GM21786 (cell line): Measurements from ENCODE around the gene GPC5.

Experiments used
- ATAC-seq: cut with Tn5 transposase; IDR thresholded peaks from one replicate; pipeline ENCODE4 v1.9.1; 2021; ENCODE audit not compliant: unreplicated experiment

GPC5 gene

DNA sequence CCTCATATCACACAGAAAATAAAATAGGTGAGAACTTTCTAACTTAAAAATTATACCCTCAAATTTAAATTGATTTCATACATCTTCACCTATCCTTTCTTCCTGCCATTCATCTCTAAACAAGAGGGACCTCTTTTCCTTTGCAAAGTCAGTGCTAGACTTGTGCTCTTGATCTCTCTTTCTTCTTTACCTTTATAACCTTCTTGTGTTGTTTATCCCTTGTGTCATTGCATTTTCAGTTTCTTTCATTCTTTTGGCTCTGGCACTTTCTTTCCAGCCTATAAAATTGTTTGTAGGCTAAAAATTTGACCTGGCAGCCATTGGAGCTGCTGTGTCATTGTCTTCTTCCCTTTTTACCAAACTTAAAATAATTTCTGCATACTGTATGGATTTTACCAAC lies 190.1 kb downstream of the GPC5 start:
- no peak for ATAC-seq

- no peak for ATAC-seq
These were observed 193.9 kb downstream of the GPC5 start for GRCh38 chr13:91592056-91593014.

DNA sequence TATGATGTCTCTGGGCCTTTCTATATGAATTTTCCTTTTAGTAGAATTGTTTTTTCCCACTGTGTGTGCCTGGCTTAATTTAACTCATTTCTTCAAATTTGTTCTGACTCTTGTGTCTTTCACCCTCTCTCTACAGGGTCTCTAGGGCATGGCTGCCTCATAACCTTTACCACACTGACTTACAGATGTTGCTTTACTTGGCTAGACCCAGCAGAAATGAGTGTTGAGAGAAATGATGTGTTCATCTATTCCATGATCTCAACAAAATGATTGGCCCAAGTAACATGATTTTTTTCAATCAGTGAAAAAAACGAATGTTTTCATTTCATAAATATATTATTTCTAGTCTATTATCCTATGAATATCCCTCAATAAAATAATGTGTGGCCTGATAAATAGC lies 195.0 kb downstream of the GPC5 start:
- no peak for ATAC-seq

DNA sequence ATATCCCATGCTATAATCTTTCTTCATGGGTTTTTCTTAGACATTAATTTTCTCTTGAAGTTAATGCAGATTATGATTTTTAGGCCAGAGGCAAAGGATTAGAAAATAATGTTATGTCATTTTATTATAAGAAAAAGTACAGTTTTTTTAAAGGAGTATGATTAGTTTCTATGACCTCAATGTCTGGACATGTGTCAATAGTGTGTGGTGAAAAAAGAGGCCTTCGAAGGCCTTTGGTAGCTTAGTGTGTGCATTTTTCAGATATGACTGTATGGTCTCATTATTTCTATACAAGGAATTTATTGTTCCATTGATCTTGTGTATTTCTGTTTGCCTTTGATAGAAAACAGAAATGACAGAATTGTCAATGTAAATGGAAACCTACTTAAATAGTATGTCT lies 195.6 kb downstream of the GPC5 start:
- ATAC-seq: no peak

DNA sequence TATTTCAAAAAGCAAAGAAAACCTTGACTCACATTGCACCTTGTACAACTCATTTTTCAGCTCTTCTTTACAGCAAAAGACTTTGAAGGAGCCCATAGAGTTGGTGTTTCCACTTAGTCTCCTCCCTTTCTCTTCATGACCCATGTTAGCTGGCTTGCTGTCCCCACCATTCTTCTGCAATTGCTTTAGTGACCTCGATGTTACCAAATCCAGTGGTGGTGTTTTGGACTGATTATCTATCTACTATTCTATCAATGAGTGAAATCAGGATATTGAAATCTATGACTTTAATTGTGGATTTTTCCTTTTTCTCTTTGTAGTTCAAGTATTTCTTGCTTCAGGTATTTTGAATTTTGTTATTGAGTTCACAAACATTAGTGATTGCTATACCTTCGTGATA lies 197.3 kb downstream of the GPC5 start:
- no peak for ATAC-seq

- ATAC-seq: no peak
These were observed 198.4 kb downstream of the GPC5 start for GRCh38 chr13:91596842-91597241.

GRCh38 chr13:91598655-91599054 lies 200.2 kb downstream of the GPC5 start:
- no peak for ATAC-seq

DNA sequence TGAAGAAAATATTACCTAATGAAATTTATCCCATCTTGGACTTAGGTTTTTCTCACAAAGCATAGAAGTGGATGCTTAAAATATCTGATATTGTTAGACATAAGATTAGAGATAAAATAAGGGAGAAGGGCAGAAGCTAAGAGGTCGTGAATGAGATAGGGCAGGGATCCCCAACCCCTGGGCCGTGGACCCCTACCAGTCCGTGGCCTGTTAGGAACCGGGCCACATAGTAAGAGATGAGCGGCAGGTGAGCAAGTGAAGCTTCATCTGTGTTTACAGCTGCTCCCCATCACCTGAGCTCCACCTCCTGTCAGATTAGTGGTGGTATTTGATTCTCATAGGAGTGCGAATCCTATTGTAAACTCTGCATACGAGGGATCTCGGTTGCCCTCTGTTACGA lies 202.9 kb downstream of the GPC5 start:
- no peak for ATAC-seq

DNA sequence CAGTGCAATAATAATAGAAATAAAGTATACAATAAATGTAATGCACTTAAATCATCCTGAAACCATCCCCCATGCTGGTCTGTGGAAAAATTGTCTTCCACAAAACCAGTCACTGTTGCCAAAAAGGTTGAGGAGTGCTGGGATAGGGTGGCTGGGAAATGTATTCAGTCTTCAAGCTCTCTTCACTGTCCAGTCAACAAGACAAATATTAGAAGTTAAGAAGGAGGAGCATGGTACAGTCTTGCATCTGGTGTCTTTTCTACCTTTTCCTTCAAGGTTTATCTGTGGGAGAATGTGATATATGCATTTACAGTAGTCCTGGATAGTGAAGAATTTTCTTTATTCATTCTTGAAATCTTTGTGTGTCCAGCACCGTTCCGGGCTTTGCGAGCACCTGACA lies 203.4 kb downstream of the GPC5 start:
- no peak for ATAC-seq

DNA sequence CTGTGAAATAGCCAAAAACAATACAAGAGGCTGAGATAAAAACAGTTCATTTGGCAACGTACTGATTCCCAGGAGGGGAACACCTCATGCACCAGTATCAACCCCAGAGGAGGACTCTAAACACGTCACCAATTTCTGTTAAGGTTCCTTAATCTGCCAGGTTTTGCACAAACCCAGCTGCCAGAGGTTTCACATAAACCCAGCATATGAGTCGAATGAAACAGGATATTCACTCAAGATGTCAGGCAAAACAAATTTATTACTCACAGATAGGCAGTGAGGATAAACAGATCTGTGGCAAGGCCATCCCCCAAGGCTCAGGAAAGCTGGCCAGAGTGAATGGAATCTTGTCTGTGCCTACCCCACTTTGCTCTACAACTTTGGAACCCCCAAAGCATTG lies 210.9 kb downstream of the GPC5 start:
- ATAC-seq: no peak

- ATAC-seq: no peak
These were observed 219.9 kb downstream of the GPC5 start for GRCh38 chr13:91618315-91618714.

GRCh38 chr13:91620670-91621141 lies 222.3 kb downstream of the GPC5 start:
- no peak for ATAC-seq

DNA sequence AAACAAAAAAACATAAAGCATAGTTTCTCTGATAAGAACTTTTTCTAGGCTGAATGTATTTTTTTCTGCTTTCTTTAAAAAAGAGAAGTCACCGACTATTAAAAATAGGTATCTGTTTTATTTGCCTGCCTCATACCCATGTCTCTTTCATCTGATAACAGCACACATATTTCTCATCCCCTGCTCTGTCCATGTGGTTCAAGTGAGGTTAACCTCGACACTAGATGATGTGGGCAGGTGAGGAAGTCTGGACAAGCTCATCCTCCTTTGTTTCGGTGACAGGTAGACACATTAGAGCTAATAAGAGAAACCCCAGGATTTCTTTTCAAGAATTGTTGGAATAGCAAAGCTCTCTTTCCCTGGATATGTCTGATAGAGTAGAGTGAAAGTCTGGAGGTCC lies 222.7 kb downstream of the GPC5 start:
- ATAC-seq: no peak

DNA sequence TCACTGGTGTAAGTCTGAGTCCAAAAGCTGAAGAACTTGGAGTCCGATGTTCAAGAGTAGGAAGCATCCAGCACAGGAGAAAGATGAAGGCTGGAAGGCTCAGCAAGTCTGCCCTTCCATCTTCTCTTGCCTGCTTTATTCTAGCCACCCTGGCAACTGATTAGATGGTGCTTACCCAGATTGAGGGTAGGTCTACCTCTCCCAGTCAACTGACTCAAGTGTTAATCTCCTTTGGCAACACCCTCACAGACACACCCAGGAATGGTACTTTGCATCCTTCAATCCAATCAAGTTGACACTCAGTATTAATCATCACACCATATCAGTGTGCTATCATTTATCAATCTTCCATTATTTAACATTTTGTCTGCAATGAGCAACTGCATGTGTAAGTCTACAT lies 223.5 kb downstream of the GPC5 start:
- no peak for ATAC-seq

GRCh38 chr13:91622778-91623550 lies 224.5 kb downstream of the GPC5 start:
- no peak for ATAC-seq

DNA sequence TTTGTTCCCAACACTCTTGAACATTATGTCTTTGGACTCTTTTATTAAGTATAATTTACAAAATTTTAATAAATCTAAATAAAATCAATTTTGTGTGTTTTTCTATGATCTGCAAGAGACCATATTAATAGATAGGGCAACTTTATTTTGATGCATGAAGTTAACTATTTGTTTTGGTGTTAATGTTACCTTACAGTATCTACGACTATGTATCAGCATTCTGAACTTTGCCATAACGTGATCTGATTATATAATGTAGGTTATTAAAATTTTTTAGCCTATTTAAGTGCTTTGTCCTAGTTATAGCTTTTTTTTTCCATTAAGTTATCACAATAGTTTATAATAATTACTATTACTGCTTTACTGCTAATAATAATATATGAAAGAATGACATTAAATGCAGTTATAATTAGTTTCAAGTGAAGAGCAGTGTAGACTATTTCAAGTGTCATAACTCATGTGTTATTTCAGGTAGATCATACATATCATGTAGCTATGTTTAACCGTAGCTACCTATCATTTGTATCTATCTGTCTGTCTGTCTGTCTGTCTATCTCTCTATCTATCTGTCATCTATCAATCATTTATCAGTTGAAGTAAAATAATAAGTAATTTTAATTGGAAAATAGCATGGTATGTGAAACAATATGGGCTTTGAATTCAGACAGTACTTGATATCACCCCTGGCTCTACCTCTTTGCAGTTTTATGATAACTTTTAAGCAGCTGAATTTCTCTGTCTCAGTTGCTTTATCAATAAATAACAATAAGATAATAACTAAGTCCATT lies 229.7 kb downstream of the GPC5 start:
- ATAC-seq: no peak

GRCh38 chr13:91630946-91631345 lies 232.5 kb downstream of the GPC5 start:
- no peak for ATAC-seq

DNA sequence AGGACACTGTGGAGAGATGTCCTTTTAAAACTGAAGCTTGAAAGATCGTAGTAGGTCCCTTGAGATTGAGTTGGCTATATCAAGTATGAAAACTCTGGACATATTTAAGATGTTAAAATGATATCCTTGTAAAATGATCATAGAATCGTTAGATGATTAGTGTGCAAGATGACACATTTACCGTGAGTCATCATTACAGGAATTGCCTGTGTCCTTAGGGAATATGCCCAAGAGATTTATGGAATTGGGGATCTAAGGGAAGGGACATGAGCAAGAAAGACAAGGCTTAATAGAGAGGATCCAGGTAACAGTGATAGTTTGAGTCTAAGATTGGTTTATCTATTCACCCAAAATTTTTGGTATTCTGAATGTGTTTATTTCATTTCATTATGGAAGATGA lies 233.7 kb downstream of the GPC5 start:
- ATAC-seq: no peak

DNA sequence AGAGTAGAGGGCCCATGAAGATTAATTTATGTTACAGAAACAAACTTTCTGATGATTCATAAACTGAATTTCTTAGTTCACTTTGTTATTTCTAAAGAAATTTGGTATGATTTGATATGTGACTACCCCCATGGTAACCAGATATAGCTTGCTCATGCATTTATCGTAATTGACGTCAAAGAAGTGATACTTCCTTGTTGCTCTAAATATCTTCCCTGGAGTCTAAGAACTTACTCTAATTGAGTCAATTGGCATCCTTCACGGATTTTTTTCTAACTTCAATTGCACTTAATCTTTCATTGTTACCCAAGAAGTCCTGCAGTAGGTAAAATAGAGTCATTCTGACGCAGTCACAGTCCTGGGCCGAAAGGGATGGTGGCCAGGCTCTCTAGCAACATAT lies 240.9 kb downstream of the GPC5 start:
- no peak for ATAC-seq

DNA sequence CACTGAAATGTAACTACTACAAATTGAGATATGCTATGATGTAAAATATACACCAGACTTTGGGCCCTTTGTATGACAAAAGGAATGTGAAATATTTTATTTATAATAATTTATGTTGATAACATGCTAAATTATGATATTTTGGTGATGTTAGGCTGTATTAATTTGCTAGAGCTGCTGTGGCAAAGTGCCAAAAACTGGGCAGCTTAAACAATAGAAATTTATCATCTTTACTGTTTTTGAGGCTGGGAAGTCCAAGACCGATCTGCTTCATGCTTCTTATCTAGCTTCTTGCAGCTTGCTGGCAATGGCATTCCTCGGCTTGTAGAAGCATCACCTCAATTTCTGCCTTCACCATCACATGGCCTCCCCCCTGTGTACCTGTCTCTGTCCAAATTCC lies 245.0 kb downstream of the GPC5 start:
- ATAC-seq: no peak

- ATAC-seq: no peak
These were observed 246.4 kb downstream of the GPC5 start for GRCh38 chr13:91644806-91645205.
